GM18517 (cell line): ENCODE measurements around the gene RHOF.
A peak's percentile ranks its signal among the peaks of the same experiment; 100 is the strongest.

ENCODE experiments used
- ATAC-seq: cut with Tn5 transposase; IDR thresholded peaks from one replicate; pipeline ENCODE4 v1.9.1; 2021; ENCODE audit warnings: mild to moderate bottlenecking, moderate library complexity; ENCODE audit not compliant: unreplicated experiment

Gene RHOF

GRCh38 chr12:121805171-121806008 lies 11.9 kb upstream of the RHOF start:
- ATAC-seq, result no peak

- ATAC-seq, result no peak
Measured at GRCh38 chr12:121804417-121805111, 11.1 kb upstream of the RHOF start.

GRCh38 chr12:121803861-121804416 lies 10.5 kb upstream of the RHOF start, which contains the start of gene SETD1B:
SETD1B (plus strand) TSS chr12:121804009; CDS start chr12:121804738, 729 bp downstream.
- no peak for ATAC-seq

GRCh38 chr12:121802843-121803698 lies 9.6 kb upstream of the RHOF start:
- ATAC-seq, result peak; percentile 51

- no peak for ATAC-seq
Measured at GRCh38 chr12:121802485-121802842, 9.0 kb upstream of the RHOF start.

- no peak for ATAC-seq
Measured at GRCh38 chr12:121801595-121802484, 8.4 kb upstream of the RHOF start.

GRCh38 chr12:121800694-121801594 lies 7.5 kb upstream of the RHOF start:
- ATAC-seq, result no peak

GRCh38 chr12:121799842-121800693 lies 6.6 kb upstream of the RHOF start:
- no peak for ATAC-seq

GRCh38 chr12:121799156-121799841 lies 5.8 kb upstream of the RHOF start:
- ATAC-seq, result no peak

GRCh38 chr12:121798787-121799155 lies 5.3 kb upstream of the RHOF start:
- ATAC-seq, result no peak

GRCh38 chr12:121797937-121798786 lies 4.7 kb upstream of the RHOF start:
- ATAC-seq, result no peak

GRCh38 chr12:121796855-121797751 lies 3.6 kb upstream of the RHOF start:
- ATAC-seq, result no peak

GRCh38 chr12:121795034-121795968 lies 1.8 kb upstream of the RHOF start:
- no peak for ATAC-seq

GRCh38 chr12:121794534-121795033 lies 1.1 kb upstream of the RHOF start:
- ATAC-seq, result peak; percentile 1
